GM21515 (cell line): Measurements from ENCODE around the gene VAV1.
"Not testable (repeated sequence)": the region's sequence is repeated elsewhere in the genome, so short reads cannot be mapped to it uniquely, and the experiment has no call there.

Experiments used
- ATAC-seq: cut with Tn5 transposase; IDR thresholded peaks from one replicate; pipeline ENCODE4 v1.9.1; 2021; ENCODE audit not compliant: unreplicated experiment

Gene VAV1

GRCh38 chr19:6788896-6789295 is 16.4 kb downstream of the VAV1 start:
- no peak for ATAC-seq

- no peak for ATAC-seq
Observed at GRCh38 chr19:6790194-6791128, 18.0 kb downstream of the VAV1 start.

- no peak for ATAC-seq
Observed at GRCh38 chr19:6791237-6791636, 18.7 kb downstream of the VAV1 start.

GRCh38 chr19:6793411-6793810 is 20.9 kb downstream of the VAV1 start:
- ATAC-seq = no peak

GRCh38 chr19:6793973-6794372 is 21.5 kb downstream of the VAV1 start:
- ATAC-seq = no peak

- ATAC-seq = no peak
Observed at GRCh38 chr19:6794686-6795431, 22.4 kb downstream of the VAV1 start.

GRCh38 chr19:6796278-6796677 is 23.8 kb downstream of the VAV1 start:
- ATAC-seq = no peak

GRCh38 chr19:6797646-6798045 is 25.1 kb downstream of the VAV1 start:
- ATAC-seq = no peak

- ATAC-seq = not testable (repeated sequence)
Observed at GRCh38 chr19:6800160-6800790, 27.8 kb downstream of the VAV1 start.

GRCh38 chr19:6800991-6801484 is 28.5 kb downstream of the VAV1 start:
- no peak for ATAC-seq

- ATAC-seq = no peak
Observed at GRCh38 chr19:6801485-6802086, 29.1 kb downstream of the VAV1 start.

- ATAC-seq = no peak
Observed at GRCh38 chr19:6802336-6803035, 30.0 kb downstream of the VAV1 start.

- ATAC-seq = no peak
Observed at GRCh38 chr19:6803036-6803404, 30.5 kb downstream of the VAV1 start.

- ATAC-seq = no peak
Observed at GRCh38 chr19:6806488-6806887, 34.0 kb downstream of the VAV1 start.

GRCh38 chr19:6807291-6807690 is 34.8 kb downstream of the VAV1 start:
- no peak for ATAC-seq

- ATAC-seq = no peak
Observed at GRCh38 chr19:6808494-6808893, 36.0 kb downstream of the VAV1 start.

- no peak for ATAC-seq
Observed at GRCh38 chr19:6809262-6809661, 36.8 kb downstream of the VAV1 start.

- no peak for ATAC-seq
Observed at GRCh38 chr19:6811378-6811777, 38.9 kb downstream of the VAV1 start.

- no peak for ATAC-seq
Observed at GRCh38 chr19:6811906-6812305, 39.4 kb downstream of the VAV1 start.

- ATAC-seq = no peak
Observed at GRCh38 chr19:6812612-6813011, 40.1 kb downstream of the VAV1 start.

- no peak for ATAC-seq
Observed at GRCh38 chr19:6813659-6814058, 41.2 kb downstream of the VAV1 start.
